GM19463 (cell line): ENCODE data around the gene SGSM2.
A peak's percentile ranks its signal among the peaks of the same experiment; 100 is the strongest.

Experiments
- ATAC-seq: cut with Tn5 transposase; IDR thresholded peaks from one replicate; pipeline ENCODE4 v1.9.1; 2021; ENCODE audit warnings: mild to moderate bottlenecking, moderate library complexity; ENCODE audit not compliant: unreplicated experiment

SGSM2 gene

DNA sequence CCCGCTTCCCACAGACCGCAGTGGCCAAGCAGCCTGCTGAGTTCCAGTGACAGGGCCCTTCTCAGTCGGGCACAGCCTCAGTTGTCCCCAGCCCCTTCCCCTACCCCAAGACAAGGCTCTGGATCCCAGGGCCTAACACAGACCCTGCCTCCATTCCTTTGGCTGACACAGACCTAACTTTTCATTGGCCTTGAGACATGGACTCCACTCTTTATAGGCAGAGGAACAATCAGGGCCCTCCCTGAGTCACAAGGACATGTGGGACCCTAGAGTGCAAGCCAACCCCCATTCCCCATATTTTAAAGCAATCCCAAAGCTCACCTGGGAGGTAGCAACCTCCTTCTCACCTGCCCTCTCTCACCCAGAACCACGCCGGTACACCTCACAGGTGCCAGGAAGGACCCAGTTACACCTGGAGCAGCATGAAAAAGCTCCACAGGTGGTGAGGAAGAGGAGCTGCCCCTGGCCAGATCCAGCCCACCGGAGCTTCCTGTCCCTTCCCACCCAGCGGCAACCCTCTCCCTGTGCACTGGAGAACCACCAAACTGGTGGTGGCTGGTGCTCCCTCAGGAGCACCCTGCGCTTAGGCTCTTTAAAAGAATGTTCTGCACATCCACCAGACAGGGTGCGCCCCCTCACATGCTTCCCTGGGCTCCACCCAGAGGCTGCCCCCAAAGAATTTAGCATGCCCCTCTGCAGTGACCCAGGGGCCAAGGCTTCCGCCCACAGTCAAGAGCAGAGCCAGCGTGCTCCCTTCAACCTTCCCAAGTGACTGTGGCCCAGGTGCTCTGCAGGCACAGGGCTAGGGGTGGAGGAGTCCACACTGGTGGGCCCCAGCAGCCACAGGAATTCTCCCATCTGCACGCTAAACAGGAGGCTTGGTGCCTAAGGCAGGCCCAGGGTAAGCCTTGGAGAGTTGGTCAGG is 60.2 kb downstream of the SGSM2 start:
- ATAC-seq = no peak

DNA sequence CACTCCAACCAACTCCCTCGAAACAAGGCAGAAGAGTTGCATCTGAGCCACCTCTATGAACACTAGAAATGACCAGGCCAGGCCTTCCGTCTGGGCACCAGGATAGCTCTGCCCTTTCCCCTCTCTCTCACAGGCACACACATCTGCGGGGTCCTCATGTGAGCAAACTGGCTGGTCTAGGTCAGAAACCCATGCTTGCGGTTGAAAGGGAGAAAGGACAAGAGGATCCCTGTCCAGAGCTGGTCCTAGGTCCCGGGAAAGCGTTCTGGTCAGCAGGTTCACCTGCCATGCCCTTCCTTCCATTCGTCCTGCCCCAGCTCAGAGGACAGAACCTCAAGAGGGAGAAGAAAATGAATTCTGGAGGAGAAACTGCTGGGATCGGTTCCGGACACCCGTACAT is 60.9 kb downstream of the SGSM2 start:
- no peak for ATAC-seq

DNA sequence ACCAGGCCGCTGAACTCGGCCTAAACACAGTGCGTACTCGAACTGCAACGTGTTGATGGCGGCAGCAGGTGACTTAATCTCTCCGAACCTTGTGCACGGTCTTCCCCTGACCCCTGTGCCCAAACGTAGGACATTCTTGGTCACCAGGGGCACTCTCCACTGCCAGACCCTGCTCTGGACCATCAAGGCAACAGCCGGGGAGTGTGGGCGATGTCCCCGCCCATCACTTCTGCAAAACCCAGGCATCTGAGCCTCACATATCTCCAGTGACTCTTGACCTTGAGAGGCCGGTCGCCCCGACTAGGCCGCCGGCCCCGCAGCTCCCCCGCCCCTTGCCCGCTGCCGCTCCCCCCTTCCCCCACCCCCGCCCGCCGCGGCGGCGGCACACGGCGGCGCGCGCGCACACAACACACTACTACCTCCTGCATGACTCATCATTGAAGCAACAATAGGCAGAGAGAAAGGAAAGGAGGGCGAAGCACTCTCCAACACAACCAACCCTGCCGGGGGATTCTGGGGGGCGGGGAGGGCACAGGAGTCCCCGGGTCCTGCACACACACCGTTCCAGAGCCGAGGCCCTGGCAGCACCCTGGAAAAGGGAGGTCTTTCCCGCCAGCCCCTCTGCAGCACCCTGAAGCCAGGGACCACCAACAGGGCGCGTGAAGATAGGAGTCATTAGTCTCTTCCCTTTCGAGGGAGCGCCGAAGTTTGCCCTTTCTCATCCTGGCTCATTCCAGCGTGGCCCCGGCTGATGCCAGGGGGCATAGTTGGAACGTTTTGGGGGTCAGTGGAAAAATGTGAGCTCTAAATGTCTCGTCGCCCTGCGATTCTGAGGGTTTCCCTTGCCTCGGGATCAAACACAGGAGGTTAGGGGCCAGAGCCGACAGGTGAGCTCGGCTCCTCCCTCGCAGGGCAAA is 61.6 kb downstream of the SGSM2 start:
- no peak for ATAC-seq

DNA sequence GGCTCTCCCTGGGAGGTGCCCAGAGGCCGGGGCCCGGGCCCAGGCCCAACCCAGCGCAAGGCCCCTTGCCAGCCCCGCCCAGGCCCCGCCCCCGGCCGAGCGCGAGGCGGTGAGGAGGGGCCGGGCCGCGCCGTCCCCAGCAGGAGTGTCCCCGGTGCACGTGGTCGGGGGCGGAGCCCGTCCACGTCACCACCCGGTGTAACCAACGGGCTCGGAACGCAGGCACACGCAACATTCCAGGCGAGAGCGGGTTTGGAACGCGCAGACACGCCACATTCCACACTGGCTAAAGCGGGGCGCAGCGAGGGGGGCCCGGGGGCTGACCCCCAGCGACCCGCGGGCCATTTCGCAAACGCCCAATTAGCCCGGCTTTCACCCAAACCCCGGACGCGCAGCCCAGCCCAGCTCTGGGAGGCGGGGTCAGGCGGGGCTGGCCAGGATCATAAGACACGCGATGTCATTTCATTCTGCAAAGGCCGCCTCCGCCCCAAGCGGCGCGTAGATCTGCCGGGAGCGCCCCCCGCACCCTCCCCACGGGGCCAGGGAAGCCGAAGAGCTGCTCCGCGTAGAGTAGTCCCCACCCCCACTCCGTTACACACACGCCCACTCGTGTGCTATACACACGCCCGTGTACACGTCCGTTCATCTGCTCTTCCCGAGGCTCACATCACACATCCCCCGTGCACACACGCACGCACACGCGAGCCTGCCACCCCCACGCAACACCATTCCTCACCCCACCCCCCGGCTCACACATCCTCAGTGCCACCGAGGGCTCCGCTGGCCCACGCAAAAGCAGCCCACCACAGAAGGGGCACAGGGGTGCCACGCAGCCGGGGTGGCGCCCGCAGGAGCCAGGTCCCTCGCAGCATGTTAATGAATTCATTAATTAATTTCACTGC is 62.5 kb downstream of the SGSM2 start:
- peak; percentile 48 for ATAC-seq

DNA sequence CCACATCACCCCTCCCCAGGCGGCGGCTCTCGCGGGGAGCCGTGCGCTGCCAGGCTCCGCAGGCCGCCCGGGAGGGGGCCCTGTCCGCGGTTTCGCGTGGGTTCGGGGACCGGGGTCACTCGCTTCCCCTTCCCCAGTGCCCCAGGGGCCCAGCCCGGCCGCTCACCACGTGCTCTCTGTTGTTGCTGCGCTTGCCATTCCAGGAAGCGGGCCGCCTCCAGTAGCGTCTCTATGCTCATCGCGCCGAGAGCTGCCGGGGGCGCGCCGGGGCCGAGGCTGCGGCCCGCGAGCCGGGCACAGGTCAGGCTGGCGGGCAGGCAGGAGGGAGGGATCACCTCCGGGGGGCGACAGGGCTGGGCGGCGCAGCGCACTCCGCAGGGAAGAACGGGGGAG is 63.2 kb downstream of the SGSM2 start:
- no peak for ATAC-seq

DNA sequence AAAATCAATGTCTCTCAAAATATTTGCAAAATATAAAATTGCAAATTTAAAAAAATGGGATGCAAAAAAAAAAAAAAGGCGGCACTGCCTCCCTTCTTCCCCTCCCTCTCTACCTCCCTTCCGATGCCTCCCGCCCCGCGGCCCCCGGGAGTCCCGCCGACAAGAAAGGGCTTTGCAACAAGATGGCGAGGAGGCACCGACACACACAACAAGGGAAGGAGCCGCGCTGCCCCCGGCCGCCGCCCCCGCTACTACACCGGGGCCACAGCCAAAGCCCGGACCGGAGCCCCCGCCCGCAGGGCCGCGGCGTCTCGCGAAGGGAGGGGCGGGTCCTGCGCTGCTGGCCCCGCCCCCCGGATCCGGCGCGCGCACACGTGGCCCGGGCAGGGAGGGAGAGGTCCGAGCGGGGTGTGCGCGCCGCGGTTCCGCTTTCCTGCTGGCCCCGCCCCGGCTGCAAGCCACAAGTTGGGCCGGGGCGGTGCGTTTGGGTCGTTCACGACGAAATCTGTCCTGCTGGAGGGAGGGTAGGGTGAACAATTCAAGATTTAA is 63.6 kb downstream of the SGSM2 start, which contains the start of gene MNT:
Gene MNT (minus strand): TSS at position 184 of the 549 bp plus-strand sequence. CDS start 348 bp downstream, outside the sequence.
- peak; percentile 28 for ATAC-seq

DNA sequence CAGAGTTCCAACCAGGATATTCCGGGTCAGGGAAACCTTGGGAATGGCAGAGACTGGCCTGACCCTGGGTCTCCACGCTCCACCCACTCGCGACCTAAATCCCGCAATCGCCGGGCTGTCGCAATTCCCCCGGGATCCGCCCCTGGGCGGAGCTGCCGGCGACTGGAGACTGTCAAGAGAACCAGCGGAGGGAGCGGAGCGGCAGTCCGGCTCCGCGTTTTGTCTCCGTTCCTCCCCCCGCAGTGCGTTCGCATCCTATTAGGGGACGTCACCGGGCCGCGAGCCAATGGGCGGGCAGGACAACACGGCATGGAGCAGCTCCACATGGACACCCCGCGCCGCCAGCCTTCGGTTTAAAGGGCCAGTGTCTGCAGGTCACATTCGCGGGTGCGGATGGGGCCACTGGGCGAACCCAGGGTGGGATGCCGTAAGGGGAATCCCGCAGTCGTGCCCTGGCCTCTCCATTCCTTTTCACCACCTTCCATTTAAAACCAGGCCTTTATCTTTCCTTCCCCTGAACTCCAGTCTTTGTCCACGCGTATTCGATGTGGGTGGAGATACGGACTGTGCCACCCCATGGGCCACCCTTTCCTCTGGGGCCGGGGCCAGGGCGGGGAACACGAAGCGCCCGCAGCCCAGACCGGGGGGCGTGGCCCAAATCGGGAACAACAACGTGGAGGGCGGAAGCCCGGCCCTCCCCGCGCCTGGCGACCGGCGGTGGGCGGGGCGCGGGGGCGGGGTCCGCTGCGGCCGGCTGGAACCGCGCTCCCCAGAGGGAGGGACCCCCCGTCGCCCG is 64.3 kb downstream of the SGSM2 start:
- ATAC-seq = peak; percentile 39

DNA sequence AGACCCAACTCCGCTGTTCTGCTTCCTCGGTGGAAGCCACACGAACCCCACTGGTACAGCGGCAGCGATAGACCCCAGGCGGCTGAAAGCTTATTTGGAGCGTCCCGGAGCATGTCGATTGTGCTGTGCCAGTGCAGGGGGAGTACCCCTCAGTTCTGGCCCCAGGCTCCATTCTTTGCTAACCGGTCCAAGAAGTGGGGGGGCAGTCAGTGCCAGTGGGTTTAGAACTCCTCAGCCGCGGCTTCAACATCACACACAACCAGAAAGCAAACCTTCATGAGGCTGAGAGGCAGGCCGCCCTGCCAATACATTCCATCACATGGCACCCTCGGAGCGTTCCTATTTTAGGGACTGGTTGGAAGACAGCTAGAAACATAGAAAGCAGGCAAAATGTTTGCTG is 65.2 kb downstream of the SGSM2 start:
- no peak for ATAC-seq

DNA sequence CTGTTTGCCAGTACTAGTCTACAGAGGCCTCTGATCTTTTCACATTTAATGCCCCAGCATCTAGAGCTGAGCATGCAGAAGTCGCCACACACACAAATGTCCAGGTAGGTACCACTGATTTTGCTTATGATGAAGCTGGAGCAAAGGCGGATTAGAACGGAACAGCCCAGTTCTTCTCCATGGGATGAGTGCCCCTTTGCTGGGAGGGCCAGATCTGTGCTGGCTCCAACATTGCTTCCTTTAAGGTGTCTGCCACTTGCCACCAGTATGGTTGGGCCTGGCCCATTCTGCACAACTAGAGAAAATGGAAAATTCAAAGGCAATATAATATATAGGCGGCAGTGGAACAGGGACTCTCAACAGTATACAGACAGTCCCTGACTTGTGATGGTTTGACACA is 65.7 kb downstream of the SGSM2 start:
- no peak for ATAC-seq

DNA sequence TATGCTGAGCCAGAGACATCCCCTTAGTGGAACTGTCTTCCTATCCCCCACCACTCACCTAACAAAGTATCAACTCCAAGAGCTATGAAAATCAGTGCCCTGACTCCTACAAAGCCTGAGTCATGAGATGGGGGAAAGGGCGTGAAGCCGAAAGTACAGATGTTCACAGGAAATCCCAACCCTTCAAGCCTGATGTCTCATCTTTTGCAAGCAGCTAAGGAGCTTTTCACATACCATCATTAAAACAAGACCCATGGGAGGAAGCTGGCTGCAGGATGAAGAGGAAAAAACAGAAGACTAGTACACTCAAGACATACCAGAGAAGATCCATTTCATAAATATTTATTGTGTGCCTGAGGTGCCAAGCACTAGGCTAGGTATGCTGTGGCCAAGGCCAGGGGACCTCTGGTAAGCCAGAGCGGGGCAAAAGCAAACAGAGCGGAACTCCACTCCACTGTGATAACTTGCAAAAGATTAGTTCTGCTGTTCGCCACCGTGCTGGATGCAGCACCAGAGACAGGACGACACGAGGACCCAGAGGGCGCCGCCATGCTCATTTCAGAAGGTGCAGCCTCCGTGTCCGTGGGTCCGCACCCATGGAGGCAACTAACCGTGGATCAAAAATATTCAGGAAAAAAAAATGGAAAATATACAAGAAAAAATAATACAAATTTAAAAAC is 68.1 kb downstream of the SGSM2 start:
- no peak for ATAC-seq

DNA sequence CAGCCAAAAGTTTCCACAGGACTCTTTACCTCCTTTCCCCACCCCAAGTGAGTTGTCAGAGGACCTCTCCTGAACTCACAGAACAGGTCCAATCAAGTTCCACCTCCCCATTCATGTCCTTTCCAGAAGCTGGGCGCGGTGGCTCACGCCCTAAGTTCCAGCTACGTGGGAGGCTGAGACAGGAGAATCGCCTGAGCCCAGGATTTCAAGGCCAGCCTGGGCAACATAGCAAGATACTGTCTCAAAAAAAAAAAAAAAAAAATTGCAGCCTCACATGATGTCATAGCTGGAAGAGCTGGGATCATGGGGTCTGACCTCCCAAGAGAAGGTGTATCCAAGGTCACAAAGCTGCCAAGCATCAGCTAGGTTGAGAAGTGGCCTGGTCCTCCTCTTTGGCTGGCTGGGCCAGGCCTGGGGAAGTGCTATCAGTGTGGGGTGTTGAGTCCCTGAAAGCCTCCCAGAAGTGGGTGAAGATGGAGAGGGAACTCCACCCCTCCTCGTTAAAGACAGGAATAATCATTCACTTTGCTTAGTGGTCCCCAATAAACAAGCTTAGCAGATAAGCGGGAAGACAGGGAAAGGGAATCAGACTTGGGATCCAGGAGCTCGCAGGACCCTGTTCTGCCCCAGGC is 69.1 kb downstream of the SGSM2 start:
- ATAC-seq = no peak

DNA sequence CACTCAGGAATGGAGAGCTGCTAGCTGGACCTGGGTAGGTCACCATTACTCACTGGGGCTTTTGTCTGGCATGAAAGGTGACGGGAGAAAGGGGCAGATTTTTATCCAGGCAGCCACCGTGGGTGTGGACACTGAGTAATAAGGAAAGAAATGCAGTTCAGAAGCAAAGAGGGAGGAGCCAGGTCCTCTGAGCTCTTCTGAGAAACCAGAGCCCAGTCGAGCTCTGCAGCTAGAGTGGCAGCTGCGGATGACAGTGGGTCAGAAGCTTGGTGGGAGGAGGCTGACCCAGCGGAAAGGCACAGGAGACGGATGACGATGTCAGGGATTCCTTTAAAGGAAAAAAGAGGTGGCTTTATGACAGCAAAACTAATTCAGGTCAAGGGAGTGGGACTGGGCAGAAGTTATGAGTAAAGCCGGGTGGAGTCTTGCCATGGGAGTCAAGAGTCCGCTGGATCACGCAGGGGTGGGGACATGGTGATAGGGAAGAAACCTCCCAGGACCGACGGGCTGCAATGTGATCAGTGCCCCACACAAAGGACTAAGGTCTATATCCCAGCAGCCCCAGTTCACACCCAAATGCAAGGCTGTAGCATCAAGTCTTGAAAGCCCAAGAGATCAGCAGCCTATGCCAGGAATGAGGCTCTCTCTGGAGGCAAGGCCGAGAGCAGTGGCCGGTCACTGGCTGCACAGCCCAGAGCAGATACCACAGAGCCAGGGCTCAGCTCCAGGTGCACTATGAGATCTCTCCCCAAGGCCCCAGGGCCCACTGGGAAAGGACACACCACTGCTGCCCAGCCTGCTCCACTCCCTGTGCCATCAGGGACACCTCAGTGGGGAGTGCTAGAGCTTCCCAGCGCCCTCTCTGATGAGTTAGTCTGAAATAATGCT is 69.8 kb downstream of the SGSM2 start:
- no peak for ATAC-seq

DNA sequence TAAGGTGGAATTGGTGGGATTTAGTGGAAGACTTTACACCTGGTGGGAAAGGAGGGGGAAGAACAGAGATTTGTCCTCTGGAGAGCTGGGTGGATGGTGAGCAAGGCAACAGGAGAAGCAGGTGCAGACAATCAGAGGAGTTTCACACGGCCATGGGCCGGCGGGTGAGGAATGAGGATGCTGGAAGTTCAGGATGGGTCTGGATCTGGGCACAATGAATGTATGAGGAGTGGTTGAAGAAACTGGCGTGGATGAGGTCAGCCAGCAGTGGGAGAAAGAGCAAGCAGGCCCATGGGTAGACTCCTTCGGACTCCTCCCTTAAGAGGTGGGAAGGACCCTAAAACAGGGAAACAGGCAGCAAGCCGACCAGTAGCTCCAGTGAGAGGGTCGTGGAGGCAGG is 73.7 kb downstream of the SGSM2 start:
- no peak for ATAC-seq

DNA sequence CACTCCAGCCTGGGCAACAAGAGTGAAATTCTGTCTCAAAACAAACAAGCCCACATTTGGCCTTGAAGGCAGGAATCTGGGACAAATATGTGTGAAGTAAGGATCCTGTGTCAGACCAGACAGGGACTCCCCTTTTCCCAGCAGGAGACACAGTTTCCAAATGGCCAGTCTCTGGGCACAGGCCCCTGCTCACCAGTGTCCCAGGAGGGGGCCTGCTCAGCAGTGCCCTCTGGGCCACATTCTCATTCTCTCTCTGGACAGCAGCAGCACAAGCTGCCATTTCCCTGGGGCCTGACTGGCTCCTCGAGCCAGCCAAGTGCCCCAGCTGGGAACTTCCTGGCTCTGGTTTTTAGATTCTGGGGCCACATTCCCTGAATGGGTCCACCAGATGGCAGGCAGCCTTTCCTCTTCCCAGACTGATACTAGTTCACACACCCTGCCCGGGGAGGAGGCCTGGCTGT is 75.3 kb downstream of the SGSM2 start:
- ATAC-seq = no peak

DNA sequence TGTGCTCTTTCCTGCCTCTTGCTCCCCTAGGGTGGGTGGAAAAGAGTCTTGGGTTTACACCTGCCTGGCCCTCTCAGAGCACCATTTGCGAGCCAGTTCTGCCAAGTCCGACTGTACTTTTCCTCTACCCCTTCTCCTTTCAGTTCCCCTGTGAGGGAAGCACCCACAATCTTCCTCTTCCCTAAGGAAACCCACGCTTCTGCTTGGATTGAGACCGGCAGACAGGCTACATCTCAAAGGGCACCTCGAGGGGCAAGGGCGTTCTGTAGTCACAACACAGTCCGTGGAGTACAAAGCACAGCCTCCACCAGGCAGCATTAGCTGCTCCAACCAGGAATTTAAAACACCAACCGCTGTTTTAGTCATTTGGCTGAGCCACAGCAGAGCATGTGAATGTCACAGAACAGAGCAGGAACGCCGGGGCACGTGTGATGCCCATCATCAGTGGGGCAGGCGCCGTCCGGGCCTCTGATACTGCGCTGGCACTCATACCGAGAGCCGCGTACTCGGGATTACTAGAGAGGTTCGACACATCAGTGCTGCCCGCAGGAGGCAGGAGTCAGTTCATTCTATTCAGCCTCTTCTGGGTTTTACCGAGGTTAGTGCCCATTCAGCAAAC is 77.3 kb downstream of the SGSM2 start:
- ATAC-seq = no peak

DNA sequence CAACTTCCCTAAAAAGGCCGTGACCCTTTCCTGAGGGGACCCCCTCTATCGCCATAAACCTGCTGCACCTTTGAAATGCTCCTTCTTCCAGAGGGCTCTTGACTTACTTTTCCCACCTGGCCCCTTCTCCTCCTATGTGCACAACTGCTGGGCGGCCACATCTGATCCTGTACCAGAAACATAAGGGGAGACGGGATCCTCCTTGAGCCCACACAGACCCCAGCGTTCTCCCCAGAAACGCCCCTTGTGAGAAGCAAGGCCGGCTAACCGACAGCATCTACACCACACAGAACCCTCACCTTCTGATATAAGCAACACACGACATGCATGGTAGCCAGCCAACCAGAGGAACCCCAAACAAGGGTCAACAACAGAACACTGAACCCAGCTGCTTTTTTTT is 77.8 kb downstream of the SGSM2 start:
- ATAC-seq = no peak
